AG09319 (cell line): ENCODE measurements around the gene ADAM11.
"Not testable (repeated sequence)": the region's sequence is repeated elsewhere in the genome, so short reads cannot be mapped to it uniquely, and the experiment has no call there.

ENCODE experiments used
- DNase-seq: peaks from one replicate; pipeline ENCODE4 v3.0.0-alpha.2; 2010; ENCODE audit warnings: low read depth; ENCODE audit errors: extremely low read depth
- TF ChIP-seq, protein P1 (sequence below): IDR thresholded peaks from 2 replicates; pipeline ENCODE4 v1.5.1; 2011; ENCODE audit warnings: low read depth, mild to moderate bottlenecking, inconsistent platforms, low read length, moderate library complexity

The ADAM11 gene

DNA sequence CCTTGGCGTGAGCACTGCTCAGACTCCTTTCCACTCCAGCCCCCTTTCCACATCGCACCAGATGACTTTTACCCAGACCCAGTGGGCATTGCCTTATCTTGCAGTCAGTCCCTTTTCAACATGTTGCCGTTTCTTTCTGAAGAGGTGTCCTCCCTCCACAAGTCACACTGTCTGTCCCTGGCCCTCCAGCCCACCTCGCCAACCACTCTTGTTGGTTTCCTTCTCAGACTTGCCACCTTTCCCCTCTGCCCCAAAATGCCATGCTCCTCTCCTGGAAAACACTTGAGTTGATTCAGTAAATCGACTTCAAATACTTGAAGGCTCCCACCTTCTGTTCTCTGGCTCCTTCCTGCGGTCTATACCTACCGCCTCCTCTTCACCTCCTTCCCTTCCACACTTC is 7.5 kb upstream of the ADAM11 start:
- TF ChIP-seq, protein P1, sequence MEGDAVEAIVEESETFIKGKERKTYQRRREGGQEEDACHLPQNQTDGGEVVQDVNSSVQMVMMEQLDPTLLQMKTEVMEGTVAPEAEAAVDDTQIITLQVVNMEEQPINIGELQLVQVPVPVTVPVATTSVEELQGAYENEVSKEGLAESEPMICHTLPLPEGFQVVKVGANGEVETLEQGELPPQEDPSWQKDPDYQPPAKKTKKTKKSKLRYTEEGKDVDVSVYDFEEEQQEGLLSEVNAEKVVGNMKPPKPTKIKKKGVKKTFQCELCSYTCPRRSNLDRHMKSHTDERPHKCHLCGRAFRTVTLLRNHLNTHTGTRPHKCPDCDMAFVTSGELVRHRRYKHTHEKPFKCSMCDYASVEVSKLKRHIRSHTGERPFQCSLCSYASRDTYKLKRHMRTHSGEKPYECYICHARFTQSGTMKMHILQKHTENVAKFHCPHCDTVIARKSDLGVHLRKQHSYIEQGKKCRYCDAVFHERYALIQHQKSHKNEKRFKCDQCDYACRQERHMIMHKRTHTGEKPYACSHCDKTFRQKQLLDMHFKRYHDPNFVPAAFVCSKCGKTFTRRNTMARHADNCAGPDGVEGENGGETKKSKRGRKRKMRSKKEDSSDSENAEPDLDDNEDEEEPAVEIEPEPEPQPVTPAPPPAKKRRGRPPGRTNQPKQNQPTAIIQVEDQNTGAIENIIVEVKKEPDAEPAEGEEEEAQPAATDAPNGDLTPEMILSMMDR: no peak
- no peak for DNase-seq

DNA sequence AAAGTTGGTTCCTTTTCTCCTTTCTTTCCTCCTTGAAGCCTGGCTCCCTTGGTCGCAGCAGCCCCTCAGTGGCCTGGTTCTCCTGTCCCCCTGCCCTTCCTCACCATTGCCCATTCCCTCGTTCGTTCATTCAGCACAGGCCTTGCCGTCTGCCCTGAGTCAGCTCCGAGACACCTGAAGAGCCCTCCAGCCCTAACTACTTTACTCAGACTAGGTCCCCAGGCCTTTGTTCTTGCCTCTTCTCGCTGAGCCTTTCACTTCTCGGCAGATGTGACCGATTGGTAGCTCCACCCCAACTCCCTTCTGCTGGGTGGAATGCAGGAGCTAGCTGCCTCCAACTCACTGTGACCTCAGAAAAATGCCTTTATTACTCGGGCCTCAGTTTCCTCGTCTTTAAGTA is 7.0 kb upstream of the ADAM11 start:
- TF ChIP-seq, protein P1: no peak
- no peak for DNase-seq

DNA sequence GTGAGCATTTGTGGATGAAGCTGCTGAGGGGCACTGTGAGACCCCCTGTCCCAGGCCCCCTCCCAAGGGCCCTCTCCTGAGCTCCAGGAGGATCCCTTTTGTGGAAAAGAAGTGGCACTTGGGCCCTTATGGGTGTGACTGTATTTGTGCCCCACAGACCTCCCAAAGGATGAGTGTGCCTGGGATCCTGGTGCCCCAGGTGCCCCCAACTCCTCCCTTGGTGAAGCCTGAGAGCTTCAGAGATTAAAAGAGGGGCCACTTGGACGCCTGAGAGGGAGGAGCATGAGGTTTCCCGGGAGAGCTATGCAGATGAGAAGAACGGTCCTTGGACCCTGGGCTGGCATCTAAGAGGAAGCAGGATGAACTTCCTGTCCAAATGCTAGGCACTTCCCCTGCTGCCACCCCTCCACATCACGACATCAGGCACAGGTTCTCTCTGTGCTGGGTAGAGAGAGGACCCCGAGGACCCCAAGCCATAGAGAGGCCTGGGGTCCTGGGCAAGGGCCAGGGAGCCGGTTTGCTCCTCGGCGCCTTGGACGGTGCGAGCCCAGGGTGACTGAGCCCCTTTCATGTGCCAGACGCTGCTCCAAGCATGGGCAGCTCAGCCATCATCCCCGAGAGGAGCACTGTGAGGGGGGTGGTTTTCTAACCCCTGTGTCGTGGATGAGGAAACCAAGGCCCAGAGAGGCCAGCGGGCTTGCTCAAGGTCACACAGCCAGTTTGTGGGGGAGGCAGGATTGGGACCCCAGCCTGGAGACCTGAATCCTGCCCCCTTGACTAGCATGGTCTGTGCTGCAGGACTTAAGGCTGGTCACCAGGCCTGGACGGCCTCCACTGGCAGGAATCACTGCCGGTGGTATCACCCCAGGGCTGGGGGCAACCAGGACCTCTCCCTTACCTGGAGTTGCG is 5.6 kb upstream of the ADAM11 start:
- TF ChIP-seq, protein P1: no peak
- no peak for DNase-seq

DNA sequence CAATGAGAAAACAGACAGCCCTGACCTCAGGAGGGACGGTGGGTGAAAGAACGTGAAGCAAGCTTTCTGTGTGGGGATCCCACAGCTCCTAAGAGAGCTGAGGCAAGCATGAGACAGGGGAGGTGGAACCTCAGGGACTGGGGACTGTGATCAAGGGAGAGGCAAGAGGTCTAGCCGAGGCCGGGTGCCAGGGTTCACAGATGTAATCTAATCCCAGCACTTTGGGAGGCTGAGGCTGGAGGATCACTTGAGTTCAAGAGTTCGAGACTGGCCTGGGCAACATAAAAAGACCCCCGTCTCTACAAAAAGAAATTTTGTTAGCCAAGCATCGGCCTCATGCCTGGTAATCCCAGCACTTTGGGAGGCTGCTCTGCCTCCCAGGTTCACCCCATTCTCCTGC is 4.5 kb upstream of the ADAM11 start:
- TF ChIP-seq, protein P1: no peak
- no peak for DNase-seq

DNA sequence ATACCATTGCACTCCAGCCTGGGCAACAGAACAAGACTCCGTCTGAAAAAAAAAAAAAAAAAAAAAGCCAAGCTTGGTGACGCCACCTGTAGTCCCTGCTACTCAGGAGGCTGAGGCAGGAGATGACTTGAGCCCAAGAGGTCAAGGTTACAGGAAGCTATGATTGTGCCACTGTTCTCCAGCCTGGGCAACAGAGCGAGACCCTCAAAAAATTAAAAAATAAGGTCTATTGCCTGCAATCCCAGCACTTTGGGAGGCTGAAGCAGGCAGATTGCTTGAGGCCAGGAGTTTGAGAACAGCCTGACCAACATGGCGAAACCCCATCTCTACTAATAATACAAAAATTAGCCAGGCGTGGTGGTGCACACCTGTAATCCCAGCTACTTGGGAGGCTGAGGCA is 3.6 kb upstream of the ADAM11 start:
- not testable (repeated sequence) for DNase-seq

DNA sequence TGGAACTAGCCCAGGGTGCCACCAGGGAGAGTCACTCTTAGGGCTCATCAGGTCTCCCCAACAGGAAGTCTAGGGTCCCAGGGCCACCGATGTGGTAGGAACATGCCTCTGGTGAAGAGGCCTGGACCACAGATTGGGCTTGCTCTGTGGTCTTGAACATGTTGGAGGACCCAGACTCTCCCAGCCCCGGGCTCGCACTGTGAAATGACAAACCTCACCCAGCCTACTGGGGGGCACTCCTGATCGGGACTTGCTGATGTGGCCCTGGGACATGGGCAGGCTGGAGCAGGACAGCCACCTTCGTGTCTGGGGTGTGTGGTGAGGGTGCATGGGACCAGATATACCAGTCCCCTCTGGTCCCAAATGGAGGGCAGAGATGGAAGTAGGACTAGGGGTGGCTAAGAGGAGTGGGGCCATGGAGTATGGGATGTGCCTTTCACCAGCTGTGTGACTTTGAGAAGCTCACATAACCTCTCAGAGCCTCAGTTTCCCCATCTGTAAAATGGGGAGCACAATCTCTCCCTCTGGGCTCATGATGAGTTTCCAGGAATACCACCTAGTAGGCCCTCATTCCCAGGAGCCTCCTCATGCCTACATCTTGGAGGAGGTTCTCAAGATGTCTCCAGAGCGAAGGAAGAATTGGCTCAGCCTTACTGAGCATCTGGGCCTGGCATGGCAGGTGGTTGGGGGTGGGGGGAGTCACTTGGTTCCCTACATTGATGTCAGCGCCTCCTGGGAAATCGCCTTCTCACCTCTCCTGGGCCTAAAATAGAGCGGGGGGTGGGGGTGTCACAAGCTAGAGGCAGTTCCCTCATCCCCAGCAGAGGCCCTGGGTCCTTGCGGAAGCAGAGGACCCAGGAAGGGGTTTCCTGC is 1.5 kb upstream of the ADAM11 start:
- TF ChIP-seq, protein P1: no peak
- DNase-seq: no peak

DNA sequence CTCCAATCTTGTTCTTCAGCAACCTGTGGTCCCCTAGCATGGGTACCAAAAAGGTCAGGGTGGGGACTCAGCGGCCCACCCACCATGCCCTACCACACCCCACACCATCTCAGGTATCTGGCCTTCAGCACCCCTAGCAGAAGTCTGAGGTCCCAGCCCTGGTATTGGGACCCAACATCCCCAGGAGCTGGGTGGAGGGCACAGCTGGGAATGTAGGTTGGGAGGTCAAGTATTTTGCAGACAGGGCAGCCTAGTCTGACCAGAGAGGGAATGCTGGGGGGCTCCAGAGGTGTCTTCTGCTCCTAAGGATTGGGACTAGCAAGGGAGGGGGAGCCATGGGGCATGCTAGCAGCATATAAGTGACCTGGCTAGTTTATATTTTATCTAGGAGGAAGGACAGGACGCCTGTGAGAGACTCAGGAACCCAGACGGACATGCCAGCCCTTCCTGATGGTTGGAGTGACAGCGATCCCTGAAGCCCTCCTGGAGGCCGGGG is 822 bp upstream of the ADAM11 start:
- DNase-seq: no peak
- TF ChIP-seq, protein P1: no peak
